Hematopoietic multipotent progenitor cell treated with erythropoietin and hydrocortisone succinate and interleukin-3 and kit ligand, for 15 days (in vitro differentiated cells): Measurements from ENCODE around the gene SPEN.

Experiments used
- DNase-seq: peaks from one replicate; pipeline ENCODE4 v3.0.0-alpha.2; 2015; ENCODE audit warnings: low spot score

SPEN gene

GRCh38 chr1:15937706-15938168 is 90.2 kb downstream of the SPEN start:
- no peak for DNase-seq

DNA sequence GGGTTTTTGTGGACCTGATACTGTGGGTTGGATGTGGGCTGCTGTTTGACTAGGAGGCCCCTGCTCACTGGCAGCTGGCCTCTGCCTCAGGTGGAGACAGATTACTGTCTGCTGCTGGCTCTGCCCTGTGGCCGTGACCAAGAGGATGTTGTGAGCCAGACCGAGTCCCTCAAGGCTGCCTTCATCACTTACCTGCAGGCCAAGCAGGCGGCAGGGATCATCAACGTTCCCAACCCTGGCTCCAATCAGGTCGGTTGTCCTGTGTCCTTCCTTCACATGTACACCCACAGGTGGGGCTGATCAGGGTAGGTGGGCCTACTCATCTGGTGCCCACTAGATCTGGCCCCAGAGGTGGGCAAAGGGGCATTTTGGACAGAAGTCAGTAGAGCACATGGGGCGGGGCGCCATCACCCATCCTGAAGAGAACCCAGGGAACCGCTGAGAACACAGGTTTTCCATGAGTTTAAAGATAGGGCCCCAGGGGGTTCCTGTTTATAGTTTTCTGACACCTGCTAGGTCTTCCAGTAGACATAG is 91.2 kb downstream of the SPEN start:
- DNase-seq: no peak

DNA sequence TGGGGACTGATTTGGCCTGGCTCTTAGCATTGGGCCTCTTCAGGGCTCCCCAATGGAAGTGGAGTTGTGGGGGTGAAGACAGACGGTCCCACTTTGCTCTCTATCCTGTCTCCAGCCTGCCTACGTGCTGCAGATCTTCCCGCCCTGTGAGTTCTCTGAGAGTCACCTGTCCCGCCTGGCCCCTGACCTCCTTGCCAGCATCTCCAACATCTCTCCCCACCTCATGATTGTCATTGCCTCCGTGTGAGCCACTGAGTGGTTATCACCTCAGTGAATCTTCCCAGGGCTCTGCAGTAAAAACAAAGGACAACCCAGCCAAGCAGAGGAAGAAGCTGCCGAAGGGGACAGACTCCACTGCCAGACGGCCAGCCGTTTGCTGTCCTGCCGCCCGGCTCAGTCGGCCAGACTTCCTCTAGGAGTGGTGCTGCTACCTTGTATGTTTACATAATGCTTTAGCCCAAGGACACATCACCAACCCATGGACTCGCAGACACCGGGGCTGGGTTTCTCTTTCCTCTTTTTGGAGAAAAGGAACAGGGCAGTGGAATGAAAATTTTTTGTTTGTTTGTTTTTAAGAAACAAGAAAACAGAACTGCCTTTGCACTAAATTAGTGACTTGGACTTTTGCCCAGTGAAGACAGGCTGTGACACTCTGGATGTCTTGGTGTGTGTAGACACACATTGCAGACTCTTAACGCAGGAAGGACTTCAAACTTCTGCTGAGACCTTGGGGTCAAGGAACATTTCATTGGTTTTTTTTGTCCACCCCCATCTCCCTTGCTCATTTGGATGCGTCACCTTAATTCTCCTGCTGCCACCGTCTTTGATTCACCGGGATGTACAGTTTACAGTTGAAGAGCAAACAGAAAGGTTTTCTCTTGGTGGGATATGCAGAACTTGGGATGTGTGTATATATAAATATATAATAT is 91.9 kb downstream of the SPEN start:
- DNase-seq: no peak

DNA sequence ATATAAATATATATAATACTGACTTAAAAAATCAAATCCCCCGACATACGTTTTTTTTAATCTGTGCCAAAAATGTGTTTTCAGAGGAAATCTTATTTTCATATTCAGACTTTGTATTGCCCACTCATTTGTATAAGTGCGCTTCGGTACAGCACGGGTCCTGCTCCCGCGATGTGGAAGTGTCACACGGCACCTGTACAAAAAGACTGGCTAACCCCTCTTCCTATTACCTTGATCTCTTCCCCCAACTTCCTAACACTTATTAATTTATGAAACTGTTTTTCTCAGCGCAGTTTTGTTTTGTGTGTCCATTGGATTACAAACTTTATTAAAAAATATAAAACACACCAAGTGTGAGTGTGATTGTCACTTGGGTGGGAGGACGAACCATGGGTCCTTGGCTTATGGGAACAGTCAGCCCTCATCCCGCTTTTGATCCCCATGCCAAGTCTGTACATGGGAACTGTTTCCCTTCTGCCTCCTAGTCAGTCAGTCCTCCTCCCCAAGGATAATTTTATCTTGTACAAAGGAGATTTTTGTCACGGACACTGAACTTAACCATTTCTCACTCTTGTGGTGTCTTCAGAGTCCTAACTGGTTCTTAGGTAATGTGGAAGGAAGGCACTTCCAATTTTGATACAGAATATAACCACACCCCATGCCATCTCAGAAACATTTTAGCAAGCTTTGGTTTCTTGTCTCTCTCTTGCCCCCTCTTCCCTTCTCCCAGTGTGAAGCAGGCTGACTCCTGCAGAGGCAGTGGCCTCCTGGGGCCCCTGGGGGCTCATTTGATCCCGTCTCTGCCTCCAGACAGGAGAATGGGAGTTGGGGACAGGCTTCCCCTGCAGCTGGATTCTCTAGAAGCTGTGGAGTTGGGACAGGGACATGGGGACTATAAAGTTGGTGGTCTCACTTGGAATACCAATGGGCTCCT is 92.9 kb downstream of the SPEN start:
- DNase-seq: no peak

- DNase-seq: no peak
These were observed 93.7 kb downstream of the SPEN start for GRCh38 chr1:15941044-15941840.

- no peak for DNase-seq
These were observed 94.6 kb downstream of the SPEN start for GRCh38 chr1:15941899-15942660.

DNA sequence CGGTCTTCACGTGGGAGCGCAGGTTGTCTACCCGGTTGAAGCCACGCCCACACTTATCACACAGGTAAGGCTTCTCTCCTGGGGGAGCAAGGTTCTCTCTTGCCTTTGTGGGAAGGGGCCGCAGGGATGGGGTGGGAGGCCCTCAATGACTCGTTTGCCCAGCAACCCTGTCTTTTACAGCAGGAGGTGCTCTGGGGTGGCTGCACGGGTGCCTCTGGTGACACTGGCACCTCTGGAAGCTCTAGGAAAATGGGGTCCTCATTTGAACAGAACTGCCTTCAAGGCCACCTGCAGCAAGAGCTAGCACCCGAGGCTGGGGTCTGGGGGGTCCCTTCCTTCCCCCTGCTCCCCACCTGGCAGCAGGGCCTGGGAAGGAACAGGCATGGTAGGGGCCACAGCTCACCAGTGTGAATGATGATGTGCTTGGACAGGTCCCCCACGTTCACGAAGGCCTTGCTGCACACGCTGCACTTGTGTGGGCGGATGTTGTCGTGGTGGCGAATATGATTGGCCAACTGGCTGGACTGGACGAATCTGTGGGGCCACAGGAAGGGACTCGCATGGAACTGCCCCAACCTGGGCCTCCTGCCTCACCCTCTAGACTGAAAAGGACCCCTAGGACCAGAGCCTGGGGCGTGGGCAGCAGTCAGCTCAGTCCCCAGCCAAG is 95.3 kb downstream of the SPEN start:
- DNase-seq: no peak

- no peak for DNase-seq
These were observed 96.0 kb downstream of the SPEN start for GRCh38 chr1:15943328-15943991.

DNA sequence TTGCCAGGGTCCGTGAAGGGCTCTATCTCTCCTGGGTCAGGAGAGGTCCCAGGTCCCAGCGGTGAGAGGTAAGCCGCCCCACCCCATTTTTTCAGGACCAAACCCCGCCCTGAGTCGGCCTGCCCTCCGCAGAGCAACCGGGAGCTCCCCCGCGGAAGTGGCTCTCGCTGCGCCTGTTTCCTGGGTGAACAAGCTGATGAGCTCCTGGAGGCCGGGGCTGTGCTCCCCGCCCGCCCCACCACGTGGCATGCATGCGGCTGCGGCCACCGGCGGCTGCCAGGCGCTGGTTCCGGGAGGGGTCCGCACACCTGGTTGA is 96.4 kb downstream of the SPEN start:
- no peak for DNase-seq

DNA sequence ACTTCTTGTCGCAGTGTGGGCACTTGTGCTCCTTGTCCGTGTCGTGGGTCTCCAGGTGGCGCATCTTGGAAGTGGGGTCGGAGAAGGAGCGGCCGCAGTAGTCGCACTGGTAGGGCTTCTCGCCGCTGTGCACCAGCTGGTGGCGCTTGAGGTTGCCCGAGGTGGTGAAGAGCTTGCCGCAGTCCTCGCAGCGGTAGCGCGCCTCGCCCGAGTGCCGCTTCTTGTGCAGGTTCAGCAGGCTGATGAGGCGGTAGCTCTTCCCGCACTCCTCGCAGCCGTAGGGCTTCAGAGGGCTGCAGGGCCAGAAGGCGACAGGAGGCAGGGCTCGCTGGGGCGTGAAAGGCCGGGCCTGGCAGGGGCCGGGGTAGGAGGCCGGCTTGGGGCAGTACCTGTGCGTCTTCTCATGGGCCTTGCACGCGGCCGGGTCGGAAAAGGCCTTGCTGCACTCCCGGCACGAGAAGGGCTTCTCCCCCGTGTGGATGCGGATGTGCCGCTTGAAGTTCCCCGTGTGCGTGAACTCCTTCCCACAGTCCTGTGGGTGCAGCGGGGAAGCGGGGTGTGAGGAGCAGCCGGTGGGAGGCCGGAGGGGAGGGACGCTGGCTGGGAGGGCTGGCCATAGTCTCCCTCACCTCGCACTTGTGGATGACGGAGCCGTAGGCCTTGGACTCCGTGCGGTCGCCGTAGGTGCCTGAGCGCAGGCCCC is 97.0 kb downstream of the SPEN start:
- DNase-seq: no peak

- no peak for DNase-seq
These were observed 97.7 kb downstream of the SPEN start for GRCh38 chr1:15945011-15945831.

GRCh38 chr1:15945832-15946448 is 98.4 kb downstream of the SPEN start:
- no peak for DNase-seq

GRCh38 chr1:15946571-15947381 is 99.3 kb downstream of the SPEN start:
- DNase-seq: no peak

DNA sequence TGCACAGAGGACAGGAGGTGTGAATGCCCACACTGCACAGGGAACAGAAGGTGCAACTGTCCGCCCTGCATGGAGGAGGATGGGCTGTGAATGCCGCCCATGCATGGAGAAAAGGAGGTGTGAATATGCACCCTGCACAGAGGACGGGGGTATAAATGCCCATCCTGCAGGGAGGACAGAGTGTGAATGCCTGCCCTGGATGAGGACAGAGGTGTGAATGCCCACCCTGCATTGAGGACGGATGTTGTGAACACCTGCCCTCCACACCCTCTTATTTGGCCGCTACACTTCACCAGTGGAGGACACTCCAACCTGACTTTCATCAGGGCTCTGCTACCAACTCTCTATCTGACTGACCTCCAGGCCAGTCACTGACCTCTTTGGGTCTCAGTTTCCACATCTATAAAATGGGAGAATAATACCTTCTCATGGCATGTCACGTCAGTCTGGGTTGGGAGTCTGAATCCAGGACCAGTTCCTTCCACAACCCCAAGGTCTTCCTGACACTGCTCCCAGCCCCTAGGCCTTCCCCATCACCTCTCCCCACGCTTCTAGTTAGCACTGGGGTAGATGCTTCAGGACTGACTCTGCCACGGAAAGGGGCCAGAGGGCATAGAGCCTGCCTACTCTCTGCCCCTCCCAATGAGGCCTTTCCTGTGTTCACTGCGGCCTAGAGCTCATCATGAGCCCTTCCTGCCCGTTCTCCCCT is 100.0 kb downstream of the SPEN start:
- no peak for DNase-seq

GRCh38 chr1:15948091-15948591 is 100.6 kb downstream of the SPEN start:
- no peak for DNase-seq
